NCI-H2107 (cell line): ENCODE measurements around the gene MCIDAS.

Experiments used
- DNase-seq: peaks from one replicate; lab custom pipeline; 2025; lab: John Stamatoyannopoulos, UW

MCIDAS gene

DNA sequence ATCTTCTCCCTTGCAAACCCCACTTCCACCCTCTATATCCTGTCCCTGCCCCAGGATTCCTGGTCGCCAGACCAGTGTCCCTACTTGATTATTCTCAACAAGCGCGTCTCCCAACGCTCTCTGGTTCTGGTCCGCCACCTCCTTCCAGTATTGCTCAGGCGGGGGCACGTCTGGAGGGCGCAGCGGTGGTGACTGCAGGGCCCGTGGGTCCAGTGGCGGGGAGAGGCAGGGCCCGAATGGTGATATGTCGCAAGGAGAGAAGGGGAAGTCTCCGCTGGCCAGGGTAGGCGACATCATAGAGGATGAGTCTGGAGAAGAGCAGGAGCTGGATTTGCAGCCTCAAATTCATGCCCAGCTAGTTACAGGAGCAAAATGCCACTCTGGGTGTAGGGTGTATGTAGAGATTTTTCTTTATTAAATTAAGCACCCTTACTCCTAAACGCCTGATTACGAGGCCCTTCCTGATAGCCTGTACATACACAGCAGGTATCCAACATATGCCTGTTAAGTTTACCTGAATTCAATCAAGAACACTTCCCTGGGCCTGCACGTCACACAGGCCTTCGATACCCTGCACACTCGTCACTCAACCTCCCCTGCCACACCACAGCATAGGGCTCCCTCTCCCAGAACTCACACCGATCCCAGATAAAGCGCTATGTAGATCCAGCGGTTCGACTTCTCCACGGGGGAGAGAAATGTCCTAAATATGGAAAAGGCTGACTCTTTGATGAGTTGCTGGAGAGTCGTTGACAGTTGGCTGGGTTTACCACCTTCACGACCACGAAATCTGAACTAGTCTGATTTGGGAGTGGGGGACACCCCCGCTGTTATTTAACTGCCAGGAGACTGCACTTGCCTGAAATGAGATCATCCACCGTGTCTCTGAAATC lies 4.8 kb downstream of the MCIDAS start:
- no peak for DNase-seq

GRCh38 chr5:55220433-55221185 lies 6.5 kb downstream of the MCIDAS start:
- no peak for DNase-seq

- DNase-seq = no peak
Observed at GRCh38 chr5:55219770-55220169, 7.3 kb downstream of the MCIDAS start.

DNA sequence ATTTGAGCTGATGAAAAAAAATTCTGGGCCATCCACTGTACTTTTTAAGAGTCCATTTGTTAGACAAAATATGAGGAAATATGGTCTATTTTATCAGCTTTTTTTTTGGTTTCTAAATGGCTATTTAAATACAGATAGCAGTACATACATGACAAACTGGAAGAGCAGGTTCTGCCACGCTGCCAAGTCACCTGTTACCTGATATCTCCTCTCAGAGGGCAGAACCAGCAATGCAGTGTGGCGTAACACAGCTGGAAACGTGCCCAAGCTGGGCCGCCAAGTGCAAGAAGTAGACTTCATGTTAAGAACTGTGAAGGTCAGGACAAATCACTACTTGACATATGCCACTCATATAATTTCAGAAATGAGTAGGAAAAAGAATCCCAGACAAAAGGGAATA lies 8.1 kb downstream of the MCIDAS start:
- peak; percentile 27 for DNase-seq

DNA sequence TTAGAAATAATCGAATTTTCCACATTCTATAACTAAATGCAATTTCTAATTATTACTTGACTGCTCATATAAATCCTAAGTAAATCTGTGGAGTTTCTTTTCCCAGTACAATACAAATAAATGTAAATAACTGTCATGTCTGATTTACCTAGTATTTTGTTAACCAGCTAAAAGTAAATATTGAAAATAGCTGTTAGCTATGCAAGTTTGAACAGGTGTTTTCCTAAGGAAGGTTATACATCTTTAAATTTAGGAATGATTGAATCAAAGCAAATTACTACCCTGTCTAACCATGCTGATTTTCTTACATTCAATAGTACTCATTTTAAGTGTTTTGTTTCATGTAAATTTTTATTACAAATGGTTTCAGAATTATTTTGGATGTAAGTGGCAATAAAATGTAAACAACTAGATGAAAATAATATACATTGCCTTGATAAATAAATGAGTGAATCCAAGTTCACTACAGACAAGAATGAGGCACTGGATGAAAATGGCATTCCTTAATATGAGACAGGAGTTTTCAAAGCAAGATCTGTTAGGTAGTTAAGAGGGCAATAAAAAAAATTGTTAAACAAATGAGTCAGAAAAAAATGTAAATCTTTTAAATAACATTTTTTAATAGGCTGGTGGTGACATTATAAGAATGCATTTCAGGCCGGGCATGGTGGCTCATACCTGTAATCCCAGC lies 15.8 kb downstream of the MCIDAS start:
- no peak for DNase-seq

DNA sequence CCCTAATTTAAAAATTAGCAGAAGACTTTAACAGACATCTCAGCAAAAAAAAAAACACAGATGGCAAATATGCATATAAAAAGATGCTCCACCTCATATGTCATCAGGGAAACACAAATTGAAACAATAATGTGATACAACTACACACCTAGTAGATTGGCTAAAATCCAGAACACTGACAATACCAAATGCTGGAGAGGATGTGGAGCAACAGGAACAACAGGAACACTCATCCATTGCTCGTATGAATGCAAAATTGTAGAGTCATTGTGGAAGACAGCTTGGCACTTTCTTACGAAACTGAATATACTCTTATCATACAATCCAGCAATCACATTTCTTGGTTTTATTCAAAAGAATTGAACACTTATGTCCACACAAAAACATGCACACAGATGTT lies 22.1 kb downstream of the MCIDAS start:
- DNase-seq = no peak

- DNase-seq = no peak
Observed at GRCh38 chr5:55191165-55191564, 36.0 kb downstream of the MCIDAS start.

DNA sequence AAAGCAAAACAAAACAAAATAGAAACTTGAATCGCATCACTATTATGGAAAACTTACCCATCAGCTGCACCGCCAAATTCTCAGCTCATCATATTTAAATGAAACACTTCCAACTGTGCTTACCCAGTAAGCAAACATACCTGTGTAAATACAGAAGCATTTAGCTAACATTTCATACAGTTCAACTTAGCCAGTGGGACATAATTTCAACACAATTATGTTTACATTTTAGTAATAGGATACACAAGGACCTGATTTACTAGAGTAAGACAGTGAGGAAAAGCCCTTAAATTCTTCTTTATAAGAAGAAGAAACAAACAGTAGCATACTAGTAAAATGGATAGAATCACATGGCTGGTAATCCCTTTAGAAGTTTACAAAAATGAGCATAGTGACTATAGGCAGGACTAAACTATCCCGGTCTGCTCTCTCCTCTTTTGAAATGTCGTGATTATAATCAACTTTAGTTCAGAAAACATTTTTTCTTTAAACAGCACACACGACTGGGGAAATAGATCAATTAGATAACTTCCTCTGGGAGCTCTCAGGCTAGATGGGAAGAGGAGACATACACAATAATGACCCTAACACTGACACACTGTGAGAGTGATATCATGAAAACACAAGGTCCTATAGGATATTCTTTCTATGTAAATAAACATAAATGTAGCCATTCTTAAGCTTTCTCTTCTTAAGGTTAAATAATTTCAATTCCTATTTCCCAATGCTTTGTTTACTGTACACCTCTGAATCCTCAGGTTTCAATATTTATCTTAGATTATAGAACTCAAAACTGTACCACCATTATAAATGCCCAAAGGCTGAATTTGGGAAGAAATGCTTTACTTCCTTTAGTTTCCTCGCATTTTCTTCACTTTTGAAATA lies 38.2 kb downstream of the MCIDAS start:
- no peak for DNase-seq

- DNase-seq = peak; percentile 1
Observed at GRCh38 chr5:55187370-55187769, 39.7 kb downstream of the MCIDAS start.

GRCh38 chr5:55180016-55180415 lies 47.1 kb downstream of the MCIDAS start:
- no peak for DNase-seq

DNA sequence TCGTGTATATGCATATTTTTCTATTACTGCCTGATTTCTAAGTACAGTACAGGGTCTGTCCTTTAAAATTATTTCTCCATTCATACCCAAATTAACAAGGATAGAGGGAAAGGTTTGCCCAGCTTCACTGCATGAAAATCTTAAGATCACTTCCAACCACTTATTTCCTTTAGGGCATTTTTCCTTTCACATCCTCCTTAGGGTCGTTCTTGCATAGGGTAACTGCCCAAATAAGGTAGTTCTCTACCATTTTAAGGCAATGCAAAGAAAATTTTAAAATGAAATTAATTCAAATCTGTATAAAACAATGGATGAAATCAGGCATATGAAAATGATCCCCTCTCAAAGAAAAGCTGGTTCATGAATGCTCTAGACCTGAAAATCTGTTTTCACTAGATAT lies 50.0 kb downstream of the MCIDAS start:
- DNase-seq = no peak

GRCh38 chr5:55176176-55176818 lies 50.8 kb downstream of the MCIDAS start:
- DNase-seq = no peak

DNA sequence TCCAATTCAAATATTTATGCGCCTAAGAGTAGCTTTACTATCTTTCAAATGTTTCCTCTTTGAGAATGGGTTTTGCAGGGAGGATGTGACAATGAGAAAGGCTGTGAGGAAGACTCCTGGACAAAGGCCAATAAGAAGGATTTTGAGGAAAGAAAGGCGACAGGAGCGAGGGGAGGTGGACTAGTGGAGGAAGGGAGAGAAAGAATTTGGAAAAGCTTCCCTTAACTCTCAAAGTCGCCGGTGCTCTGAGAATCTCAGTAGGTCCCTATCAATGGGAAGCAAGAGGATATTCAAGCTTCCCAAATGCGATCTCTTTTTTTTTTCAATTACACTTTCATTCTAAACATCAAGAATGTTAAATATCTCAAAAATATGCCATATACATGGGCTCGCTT lies 51.3 kb downstream of the MCIDAS start:
- DNase-seq = no peak

DNA sequence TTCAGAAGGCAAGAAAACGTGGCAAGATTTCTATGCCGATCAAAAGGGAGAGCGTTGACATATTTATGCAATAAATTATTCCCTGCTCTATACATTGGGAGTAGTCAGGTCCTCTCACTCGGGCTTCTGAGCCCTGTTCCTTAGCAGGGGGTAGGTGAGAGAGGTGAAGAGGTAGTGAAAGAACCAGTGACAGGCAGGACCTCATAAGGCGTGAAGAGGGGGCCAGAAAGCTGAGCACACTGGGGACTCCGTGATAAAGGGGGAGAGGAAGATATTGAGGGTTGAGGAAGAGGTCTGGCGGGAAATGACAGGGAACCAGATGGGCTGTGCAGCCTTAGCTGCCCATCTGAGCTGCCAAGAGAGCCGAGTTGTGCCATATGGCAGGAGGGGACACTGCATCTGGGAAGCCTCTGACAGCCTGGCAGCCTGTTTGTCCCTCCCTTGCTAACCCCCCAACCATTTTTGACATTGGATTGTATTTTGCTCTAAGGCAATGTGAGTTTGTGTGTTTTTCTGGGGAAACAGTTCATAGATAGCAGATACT lies 53.4 kb downstream of the MCIDAS start:
- DNase-seq = no peak

DNA sequence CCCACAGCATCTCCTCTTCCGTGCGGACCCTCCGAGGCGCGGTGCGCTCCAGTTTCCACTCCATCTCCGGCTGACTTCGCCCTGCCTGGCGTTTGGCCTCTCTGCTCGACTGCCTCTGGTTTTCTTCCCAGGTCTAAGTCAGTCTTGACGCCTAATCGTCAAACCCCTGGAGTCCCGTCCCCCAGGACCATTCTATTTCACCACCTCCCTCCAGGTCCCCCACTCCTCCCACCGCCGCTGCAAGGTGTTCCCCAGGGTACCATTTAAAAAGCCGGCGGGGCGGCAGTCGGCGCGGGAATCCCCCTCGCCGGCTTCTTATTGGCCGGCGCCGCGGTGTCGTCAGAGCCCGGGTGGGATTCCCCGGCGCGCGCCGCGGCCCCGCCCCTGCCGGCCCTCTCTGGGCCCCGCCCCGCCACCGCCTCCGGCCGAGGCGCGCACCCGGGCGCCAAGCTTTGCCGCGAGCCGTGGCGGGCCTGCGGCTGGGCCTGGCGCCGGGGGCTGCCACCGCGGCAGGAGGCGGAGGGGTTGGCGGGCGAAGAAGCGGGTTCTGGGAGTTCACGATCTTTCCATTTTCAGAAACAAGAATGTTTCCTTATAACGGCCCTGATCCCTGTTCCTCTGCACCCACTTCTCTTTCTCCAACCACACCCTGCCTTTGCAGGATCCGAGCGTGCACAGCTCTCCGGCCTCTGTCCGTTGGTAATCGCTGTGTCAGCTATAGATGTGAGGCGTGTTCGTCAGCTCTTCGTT lies 54.0 kb downstream of the MCIDAS start, which contains the start of gene CDC20B:
CDC20B (minus strand) TSS at position 241 of the 750 bp plus-strand sequence; CDS start at position 64, 177 bp downstream.
- DNase-seq = peak; percentile 18

GRCh38 chr5:55172051-55172899 lies 54.8 kb downstream of the MCIDAS start:
- peak; percentile 37 for DNase-seq

DNA sequence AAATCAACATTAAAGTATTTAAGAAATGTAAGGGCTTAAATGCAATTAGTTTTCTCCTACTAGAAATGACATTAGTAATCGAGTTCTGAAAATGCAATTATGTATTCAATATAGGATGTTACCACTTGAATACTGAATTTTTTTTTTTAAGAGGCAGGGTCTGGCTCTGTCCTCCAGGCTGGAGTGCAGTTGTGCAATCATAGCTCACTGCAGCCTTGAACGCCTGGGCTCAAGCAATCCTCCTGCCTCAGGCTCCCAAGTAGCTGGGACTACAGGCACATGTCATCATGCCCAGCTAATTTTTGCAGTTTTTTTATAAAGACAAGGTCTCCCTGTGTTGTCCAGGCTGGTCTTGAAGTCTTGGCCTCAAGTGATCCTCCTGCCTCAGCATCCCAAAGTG lies 55.6 kb downstream of the MCIDAS start:
- no peak for DNase-seq
